GM12878 (cell line): ENCODE results near the gene CLASP2. TPM values are rescaled to one million over a fixed set of nuclear protein-coding genes. Genes with fewer than 3 reads are reported as not detected.

Source experiments
- ATF2 ChIP-seq: IDR thresholded peaks from 2 replicates; pipeline ENCODE4 v1.6.1; 2012; ENCODE audit warnings: low read length, inconsistent platforms
- BCL11A ChIP-seq: IDR thresholded peaks from 2 replicates; pipeline ENCODE4 v1.6.1; 2011; ENCODE audit warnings: low read depth, low read length
- EED ChIP-seq: sonication (generic); IDR thresholded peaks from 2 replicates; pipeline ENCODE4 v1.6.1; 2016; ENCODE audit warnings: antibody characterized with exemption, low read depth
- FOS ChIP-seq: IDR thresholded peaks from 3 replicates; pipeline ENCODE4 v1.6.1; 2011; ENCODE audit warnings: borderline replicate concordance; ENCODE audit not compliant: insufficient read length; ENCODE audit errors: extremely low read depth
- GABPA ChIP-seq: IDR thresholded peaks from 2 replicates; pipeline ENCODE4 v1.6.1; 2014; ENCODE audit warnings: antibody characterized with exemption, low read depth, mild to moderate bottlenecking, inconsistent platforms
- IRF4 ChIP-seq: IDR thresholded peaks from 2 replicates; pipeline ENCODE4 v1.6.1; 2011; ENCODE audit warnings: low read depth, low read length
- NFYA ChIP-seq: IDR thresholded peaks from 2 replicates; pipeline ENCODE4 v1.6.1; 2011; ENCODE audit warnings: low read depth, mild to moderate bottlenecking, low read length, improper control_type of control experiment, borderline replicate concordance
- RAD51 ChIP-seq: fragments of 450-650 bp; IDR thresholded peaks from 2 replicates; pipeline ENCODE4 v1.6.1; 2016; ENCODE audit warnings: moderate library complexity, mild to moderate bottlenecking, inconsistent platforms
- RBBP5 ChIP-seq: fragments of 200-600 bp; sonication (generic); conservative IDR thresholded peaks from 2 replicates; pipeline ENCODE4 v1.6.1; 2016
- ZBTB4 ChIP-seq: fragments of 450-650 bp; formaldehyde crosslinking; IDR thresholded peaks from 2 replicates; pipeline ENCODE4 v1.4.0; 2022; ENCODE audit warnings: mild to moderate bottlenecking, moderate library complexity
- polyA plus RNA-seq, 11 experiments: library from polyadenylated mRNA; depleted of rRNA in 4 of 11; unstranded in 6 of 11; stranded (reverse) in 5 of 11; fragments of >200 nt; fragmentation: Nextera tagmentation in 4 of 11; fragmentation: Illumina TruSeq in 1 of 11; extraction: Ambion mirVana in 4 of 11; extraction: Trizol in 1 of 11; gene quantifications; 1 replicate in 1 of 11; 2 replicates in 10 of 11; pipeline versions ENCODE4 v1.2.1 to v1.2.3, GENCODE V29; 2011 to 2016; ENCODE audit warnings: inconsistent platforms in 2 of 11, missing spikeins in 2 of 11, low read depth in 1 of 11
- total RNA-seq, 4 experiments: library from RNA; depleted of rRNA in 3 of 4; stranded (reverse); fragments of >200 nt in 3 of 4; fragmentation: Illumina TruSeq in 1 of 4; extraction: Trizol in 1 of 4; gene quantifications; 2 replicates each; pipeline versions ENCODE4 v1.2.1 to v1.2.3, GENCODE V29; 2013 to 2021
- TF ChIP-seq, protein P1 (sequence below): fragments of 450-650 bp; IDR thresholded peaks from 2 replicates; pipeline ENCODE4 v1.6.1; 2017; ENCODE audit warnings: antibody characterized with exemption, mild to moderate bottlenecking, moderate library complexity

CLASP2 gene
- total and polyA plus RNA-seq, 10 of the 15 experiments (the other 5 are each of a cell fraction or from before 2014, with no cell fraction given): 4.0 to 38.3 (median 26.8) TPM

DNA sequence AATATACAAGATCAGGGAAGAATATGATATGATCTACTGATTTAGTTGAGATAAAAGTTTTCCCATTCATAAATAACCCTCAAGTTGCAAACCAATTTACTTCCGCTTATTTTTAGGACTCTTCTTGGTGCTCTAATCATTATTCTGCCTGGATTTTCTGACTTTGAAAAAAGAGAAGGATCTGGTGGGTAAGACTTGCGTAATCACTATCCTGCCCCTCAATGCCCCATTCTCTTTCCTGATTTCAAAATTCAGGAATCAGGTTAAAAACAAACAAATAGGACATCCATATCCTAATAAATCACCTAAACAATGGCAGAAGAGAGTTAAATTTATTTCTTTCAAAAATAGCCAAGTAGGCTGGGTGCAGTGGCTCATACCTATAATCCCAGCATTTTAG is 127.5 kb downstream of the CLASP2 start (continued):
- TF ChIP-seq, protein P1, sequence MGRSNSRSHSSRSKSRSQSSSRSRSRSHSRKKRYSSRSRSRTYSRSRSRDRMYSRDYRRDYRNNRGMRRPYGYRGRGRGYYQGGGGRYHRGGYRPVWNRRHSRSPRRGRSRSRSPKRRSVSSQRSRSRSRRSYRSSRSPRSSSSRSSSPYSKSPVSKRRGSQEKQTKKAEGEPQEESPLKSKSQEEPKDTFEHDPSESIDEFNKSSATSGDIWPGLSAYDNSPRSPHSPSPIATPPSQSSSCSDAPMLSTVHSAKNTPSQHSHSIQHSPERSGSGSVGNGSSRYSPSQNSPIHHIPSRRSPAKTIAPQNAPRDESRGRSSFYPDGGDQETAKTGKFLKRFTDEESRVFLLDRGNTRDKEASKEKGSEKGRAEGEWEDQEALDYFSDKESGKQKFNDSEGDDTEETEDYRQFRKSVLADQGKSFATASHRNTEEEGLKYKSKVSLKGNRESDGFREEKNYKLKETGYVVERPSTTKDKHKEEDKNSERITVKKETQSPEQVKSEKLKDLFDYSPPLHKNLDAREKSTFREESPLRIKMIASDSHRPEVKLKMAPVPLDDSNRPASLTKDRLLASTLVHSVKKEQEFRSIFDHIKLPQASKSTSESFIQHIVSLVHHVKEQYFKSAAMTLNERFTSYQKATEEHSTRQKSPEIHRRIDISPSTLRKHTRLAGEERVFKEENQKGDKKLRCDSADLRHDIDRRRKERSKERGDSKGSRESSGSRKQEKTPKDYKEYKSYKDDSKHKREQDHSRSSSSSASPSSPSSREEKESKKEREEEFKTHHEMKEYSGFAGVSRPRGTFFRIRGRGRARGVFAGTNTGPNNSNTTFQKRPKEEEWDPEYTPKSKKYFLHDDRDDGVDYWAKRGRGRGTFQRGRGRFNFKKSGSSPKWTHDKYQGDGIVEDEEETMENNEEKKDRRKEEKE: no peak
- TF ChIP-seq ATF2 (no peak), FOS (no peak), RAD51 (no peak), EED (no peak), GABPA (no peak), NFYA (no peak), IRF4 (no peak), RBBP5 (no peak), ZBTB4 (CRISPR knock-in tag) (no peak), BCL11A (no peak)
